ENCODE results near the gene NOS1AP.

Gene NOS1AP

GRCh38 chr1:162094271-162094670, 24.8 kb downstream of the NOS1AP start:
- DNase-seq (ENCODE audit: low spot score): no peak
- no peak for TF ChIP-seq CTCF (IDR thresholded peaks at IDR 0.05)
- no peak overlapping the region for H3K27ac ChIP-seq
- H3K4me3 ChIP-seq: no peak overlapping the region

- Histone ChIP-seq H3K27ac (no peak overlapping the region), H3K4me3 (no peak overlapping the region)
- no peak for TF ChIP-seq CTCF (IDR thresholded peaks at IDR 0.05)
- DNase-seq (ENCODE audit: low spot score): no peak
Observed at GRCh38 chr1:162094723-162095122, 25.2 kb downstream of the NOS1AP start.

- no peak for DNase-seq (ENCODE audit: low spot score)
- Histone ChIP-seq H3K27ac (no peak overlapping the region), H3K4me3 (no peak overlapping the region)
- TF ChIP-seq CTCF (IDR thresholded peaks at IDR 0.05): no peak
Observed at GRCh38 chr1:162107911-162108310, 38.4 kb downstream of the NOS1AP start.

- DNase-seq (ENCODE audit: low spot score): no peak
- no peak for TF ChIP-seq CTCF (IDR thresholded peaks at IDR 0.05)
- Histone ChIP-seq H3K27ac (no peak overlapping the region), H3K4me3 (no peak overlapping the region)
Observed at GRCh38 chr1:162108426-162108825, 38.9 kb downstream of the NOS1AP start.

- Histone ChIP-seq H3K4me3 (no peak overlapping the region), H3K27ac (no peak overlapping the region)
- no peak for TF ChIP-seq CTCF (IDR thresholded peaks at IDR 0.05)
- DNase-seq (ENCODE audit: low spot score): no peak
Observed at GRCh38 chr1:162110910-162111309, 41.4 kb downstream of the NOS1AP start.

GRCh38 chr1:162111572-162111971, 42.1 kb downstream of the NOS1AP start:
- DNase-seq (ENCODE audit: low spot score): no peak
- TF ChIP-seq CTCF (IDR thresholded peaks at IDR 0.05): no peak
- no peak overlapping the region for H3K4me3 ChIP-seq
- H3K27ac ChIP-seq: no peak overlapping the region

GRCh38 chr1:162113419-162113818, 43.9 kb downstream of the NOS1AP start:
- no peak overlapping the region for H3K4me3 ChIP-seq
- DNase-seq (ENCODE audit: low spot score): no peak
- no peak overlapping the region for H3K27ac ChIP-seq
- TF ChIP-seq CTCF (IDR thresholded peaks at IDR 0.05): no peak

Measured in coronary artery (tissue), 2 donors.